SK-N-SH (cell line): ENCODE results near the gene BUB1. TPM values are rescaled to one million over a fixed set of nuclear protein-coding genes. Genes with fewer than 3 reads are reported as not detected.

Source experiments
- CTCF ChIA-PET: fragments of 300-600, 350-600 bp; formaldehyde crosslinking; extraction: SDS; loops from one replicate; lab custom pipeline; 2021; lab: Yijun Ruan, JAX
- POLR2A ChIA-PET: fragments of 350-600 bp; sonication (Branson Sonifier 250); formaldehyde crosslinking; extraction: SDS; loops from one replicate; lab custom pipeline; 2020; ENCODE audit warnings: antibody characterized with exemption, inconsistent platforms; lab: Yijun Ruan, JAX
- DNase-seq: peaks from one replicate; pipeline ENCODE4 v3.0.0; 2012
- H2AFZ ChIP-seq: fragments of 200-600 bp; sonication (generic); 2 replicates; pipeline ENCODE4 v1.8.1; 2016; ENCODE audit warnings: antibody characterized with exemption, mild to moderate bottlenecking, low read depth
- H3F3A ChIP-seq: fragments of 200-600 bp; sonication (generic); replicated peaks from 2 replicates; pipeline ENCODE3; 2016; ENCODE audit warnings: antibody characterized with exemption, mild to moderate bottlenecking; ENCODE audit not compliant: insufficient read depth
- H3K27ac ChIP-seq, 2 experiments: fragments of 200-500 bp in 1 of 2; fragments of 200-600 bp in 1 of 2; sonication (Bioruptor generic) in 1 of 2; sonication (generic), shearing (Covaris generic) in 1 of 2; 2 replicates each; pipeline versions ENCODE4 v1.5.1 to v1.6.1; 2014 to 2016; ENCODE audit warnings: low read depth in 2 of 2, inconsistent platforms in 1 of 2, low read length in 1 of 2, mild to moderate bottlenecking in 1 of 2, mixed read lengths in 1 of 2
- H3K27me3 ChIP-seq: fragments of 200-600 bp; sonication (generic), shearing (Covaris generic); 2 replicates; pipeline ENCODE4 v1.6.1; 2016; ENCODE audit warnings: mixed run types; ENCODE audit not compliant: insufficient read depth
- H3K36me3 ChIP-seq, 2 experiments: fragments of 200-500 bp in 1 of 2; fragments of 200-600 bp in 1 of 2; sonication (Bioruptor generic) in 1 of 2; sonication (generic) in 1 of 2; replicated peaks in 1 of 2; 2 replicates each; pipeline versions ENCODE3 to v1.5.1; 2014 to 2016; ENCODE audit warnings: low read length in 1 of 2, mild to moderate bottlenecking in 1 of 2; ENCODE audit not compliant: insufficient read depth in 2 of 2, control insufficient read depth in 1 of 2
- H3K4me1 ChIP-seq, 2 experiments: fragments of 200-500 bp in 1 of 2; fragments of 200-600 bp in 1 of 2; sonication (Bioruptor generic) in 1 of 2; sonication (generic), shearing (Covaris generic) in 1 of 2; 2 replicates each; pipeline versions ENCODE4 v1.5.1 to v1.6.1; 2014 to 2016; ENCODE audit warnings: low read depth in 1 of 2, low read length in 1 of 2, mixed run types in 1 of 2; ENCODE audit not compliant: insufficient read depth in 2 of 2, control insufficient read depth in 1 of 2
- H3K4me2 ChIP-seq: fragments of 200-600 bp; sonication (generic), shearing (Covaris generic); 2 replicates; pipeline ENCODE4 v1.6.1; 2017; ENCODE audit warnings: mixed run types
- H3K4me3 ChIP-seq, 2 experiments: fragments of 200-500 bp in 1 of 2; fragments of 200-600 bp in 1 of 2; sonication (Bioruptor generic) in 1 of 2; sonication (generic), shearing (Covaris generic) in 1 of 2; 2 replicates each; pipeline versions ENCODE4 v1.5.1 to v1.8.1; 2014 to 2016; ENCODE audit warnings: low read depth in 2 of 2, inconsistent platforms in 1 of 2, low read length in 1 of 2, mild to moderate bottlenecking in 1 of 2, mixed read lengths in 1 of 2, moderate library complexity in 1 of 2
- H3K79me2 ChIP-seq: fragments of 200-600 bp; sonication (generic); 2 replicates; pipeline ENCODE4 v1.8.1; 2017; ENCODE audit warnings: mild to moderate bottlenecking; ENCODE audit not compliant: insufficient read depth
- H3K9ac ChIP-seq: fragments of 200-600 bp; sonication (generic); 2 replicates; pipeline ENCODE4 v1.6.1; 2017; ENCODE audit warnings: mixed run types
- H3K9me2 ChIP-seq: fragments of 200-600 bp; sonication (generic); 2 replicates; pipeline ENCODE4 v1.6.1; 2017; ENCODE audit warnings: mixed run types
- H3K9me3 ChIP-seq: fragments of 200-600 bp; sonication (generic); 2 replicates; pipeline ENCODE4 v1.6.1; 2017; ENCODE audit warnings: mixed run types, mild to moderate bottlenecking, moderate library complexity
- H4K20me1 ChIP-seq: fragments of 200-600 bp; sonication (generic); 2 replicates; pipeline ENCODE4 v1.6.1; 2017; ENCODE audit warnings: mild to moderate bottlenecking, mixed run types; ENCODE audit not compliant: insufficient read depth
- FOXJ3 ChIP-seq: sonication (generic); formaldehyde crosslinking; IDR thresholded peaks from 2 replicates; pipeline ENCODE4 v1.5.1; 2020; ENCODE audit warnings: mild to moderate bottlenecking, missing genetic modification reagents
- FOXM1 ChIP-seq: IDR thresholded peaks from 2 replicates; pipeline ENCODE4 v1.4.0; 2012; ENCODE audit warnings: low read depth, mild to moderate bottlenecking
- GABPA ChIP-seq: IDR thresholded peaks from 2 replicates; pipeline ENCODE4 v1.4.0; 2012; ENCODE audit warnings: low read depth, mild to moderate bottlenecking
- IRF3 ChIP-seq: fragments of 150-350 bp; IDR thresholded peaks from 2 replicates; pipeline ENCODE4 v1.6.1; 2016; ENCODE audit warnings: mild to moderate bottlenecking, low read depth, low read length
- NRF1 ChIP-seq: IDR thresholded peaks from 2 replicates; pipeline ENCODE4 v1.6.1; 2012; ENCODE audit warnings: low read depth, mild to moderate bottlenecking, low read length
- POLR2AphosphoS5 ChIP-seq: IDR thresholded peaks from 2 replicates; pipeline ENCODE4 v1.6.1; 2012; ENCODE audit warnings: low read depth, low read length
- RAD21 ChIP-seq: IDR thresholded peaks from 2 replicates; pipeline ENCODE4 v1.6.1; 2012; ENCODE audit warnings: mild to moderate bottlenecking, low read length
- RFX5 ChIP-seq: IDR thresholded peaks from 2 replicates; pipeline ENCODE4 v1.6.1; 2012; ENCODE audit warnings: mild to moderate bottlenecking, improper control_type of control experiment, low read length
- SIN3A ChIP-seq: IDR thresholded peaks from 2 replicates; pipeline ENCODE4 v1.6.1; 2012; ENCODE audit warnings: low read depth, mild to moderate bottlenecking, low read length, moderate library complexity, borderline replicate concordance
- TAF1 ChIP-seq: IDR thresholded peaks from 2 replicates; pipeline ENCODE4 v1.6.1; 2012; ENCODE audit warnings: low read depth, mild to moderate bottlenecking, low read length, moderate library complexity, borderline replicate concordance
- TCF12 ChIP-seq: IDR thresholded peaks from 2 replicates; pipeline ENCODE4 v1.4.0; 2012
- USF2 ChIP-seq: fragments of 150-350 bp; IDR thresholded peaks from 2 replicates; pipeline ENCODE4 v1.6.1; 2017; ENCODE audit warnings: antibody characterized with exemption, low read length, low read depth, borderline replicate concordance
- WGBS: methylation state at CpG from one replicate; pipeline ENCODE4 v1.1.6; 2017; ENCODE audit warnings: low lambda C conversion rate; 5-methylcytosine and 5-hydroxymethylcytosine counted together
- polyA plus RNA-seq, 3 experiments: library from polyadenylated mRNA; depleted of rRNA; stranded (reverse); fragments of >200 nt; gene quantifications; 2 replicates each; pipeline ENCODE4 v1.2.3, GENCODE V29; 2012
- TF ChIP-seq, protein P1 (sequence below): IDR thresholded peaks from 2 replicates; pipeline ENCODE4 v1.4.0; 2012; ENCODE audit warnings: low read depth, borderline replicate concordance

Gene BUB1
- polyA plus RNA-seq, 1 of the 3 experiments (the other 2 are of a cell fraction): 9.0 TPM

GRCh38 chr2:110677080-110677479 is 783 bp downstream of the BUB1 start:
- H3F3A ChIP-seq: peaks cover 16% of the 10 kb centered on the region
- POLR2A ChIA-PET: no interaction called here
- no peaks in the 10 kb centered on the region for H3K27me3 ChIP-seq
- H3K9ac ChIP-seq: peak overlapping the region; percentile 84
- CTCF ChIA-PET: interaction anchor here (0.8 kb wide), 1 partner anchor 78 kb away, joined by 3 read pairs; no protein-coding TSS in a partner anchor
- no peaks in the 10 kb centered on the region for H3K9me3 ChIP-seq
- peaks cover 6 to 16% of the 10 kb centered on the region in 2 experiments for H3K4me1 ChIP-seq
- WGBS: 6% methylated on average over 5 of the region's 5 CpGs
- H4K20me1 ChIP-seq: no peaks in the 10 kb centered on the region; the same call in 1 of the 2 replicates
- peak overlapping the region; percentile 87 for H2AFZ ChIP-seq
- peaks cover 55% of the 10 kb centered on the region for H3K79me2 ChIP-seq
- peak overlapping the region; percentile 98 for H3K4me2 ChIP-seq
- TF ChIP-seq SIN3A: no peak
- no peak for TF ChIP-seq POLR2AphosphoS5
- peak overlapping the region in 1 of 2 experiments; percentile 85; a peak in 3 of 4 replicates for H3K27ac ChIP-seq
- no peaks in the 10 kb centered on the region for H3K9me2 ChIP-seq
- DNase-seq: no peak
- H3K36me3 ChIP-seq: peaks cover 5 to 10% of the 10 kb centered on the region in 2 experiments
- H3K4me3 ChIP-seq: peak overlapping the region; percentile 85 to 94

DNA sequence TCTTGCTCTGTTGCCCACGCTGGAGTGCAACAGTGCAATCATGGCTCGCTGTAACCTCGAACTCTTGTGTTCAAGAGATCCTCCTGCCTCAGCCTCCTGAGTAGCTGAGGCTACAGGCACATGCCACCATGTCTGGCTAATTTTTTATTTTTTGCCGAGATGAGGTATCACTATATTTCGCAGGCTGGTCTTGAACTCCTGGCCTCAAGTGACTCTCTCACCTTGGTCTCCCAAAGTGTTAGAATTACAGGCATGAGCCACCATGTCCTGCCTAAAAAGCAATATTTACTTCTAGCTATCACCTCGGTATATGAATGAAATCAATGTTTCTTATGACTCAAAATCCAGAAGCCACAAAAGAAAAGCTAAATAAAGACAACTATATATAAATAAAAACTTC is 2.2 kb downstream of the BUB1 start:
- Histone ChIP-seq H3K27ac (peak overlapping the region; percentile 0 to 69), H3K79me2 (peaks cover 59% of the 10 kb centered on the region), H3K9me3 (no peaks in the 10 kb centered on the region), H3K4me1 (peaks cover 6 to 16% of the 10 kb centered on the region in 2 experiments), H4K20me1 (no peaks in the 10 kb centered on the region; the same call in 1 of the 2 replicates), H3K27me3 (no peaks in the 10 kb centered on the region), H3K9ac (no peak overlapping the region), H3K36me3 (peaks cover 12 to 20% of the 10 kb centered on the region in 2 experiments), H2AFZ (peak overlapping the region; percentile 78; the same call in 1 of the 2 replicates), H3K4me3 (no peak overlapping the region), H3F3A (peaks cover 20% of the 10 kb centered on the region), H3K9me2 (no peaks in the 10 kb centered on the region), H3K4me2 (no peak overlapping the region; the same call in 1 of the 2 replicates)
- ChIA-PET POLR2A (no interaction called here), CTCF (interaction anchor here (1.4 kb wide), 1 partner anchor 80 kb away, joined by 5 read pairs; no protein-coding TSS in a partner anchor)
- WGBS: 92% methylated on average over 6 of the region's 6 CpGs
- DNase-seq: no peak
- TF ChIP-seq FOXM1: no peak
- TF ChIP-seq USF2: no peak
- no peak for TF ChIP-seq TAF1
- TF ChIP-seq FOXJ3 (CRISPR knock-in tag): no peak
- no peak for TF ChIP-seq IRF3
- no peak for TF ChIP-seq RFX5
- TF ChIP-seq RAD21: no peak
- TF ChIP-seq, protein P1, sequence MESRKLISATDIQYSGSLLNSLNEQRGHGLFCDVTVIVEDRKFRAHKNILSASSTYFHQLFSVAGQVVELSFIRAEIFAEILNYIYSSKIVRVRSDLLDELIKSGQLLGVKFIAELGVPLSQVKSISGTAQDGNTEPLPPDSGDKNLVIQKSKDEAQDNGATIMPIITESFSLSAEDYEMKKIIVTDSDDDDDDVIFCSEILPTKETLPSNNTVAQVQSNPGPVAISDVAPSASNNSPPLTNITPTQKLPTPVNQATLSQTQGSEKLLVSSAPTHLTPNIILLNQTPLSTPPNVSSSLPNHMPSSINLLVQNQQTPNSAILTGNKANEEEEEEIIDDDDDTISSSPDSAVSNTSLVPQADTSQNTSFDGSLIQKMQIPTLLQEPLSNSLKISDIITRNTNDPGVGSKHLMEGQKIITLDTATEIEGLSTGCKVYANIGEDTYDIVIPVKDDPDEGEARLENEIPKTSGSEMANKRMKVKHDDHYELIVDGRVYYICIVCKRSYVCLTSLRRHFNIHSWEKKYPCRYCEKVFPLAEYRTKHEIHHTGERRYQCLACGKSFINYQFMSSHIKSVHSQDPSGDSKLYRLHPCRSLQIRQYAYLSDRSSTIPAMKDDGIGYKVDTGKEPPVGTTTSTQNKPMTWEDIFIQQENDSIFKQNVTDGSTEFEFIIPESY: no peak
- no peak for TF ChIP-seq NRF1
- TF ChIP-seq TCF12: no peak
- no peak for TF ChIP-seq POLR2AphosphoS5
- TF ChIP-seq GABPA: no peak
